ENCODE measurements around the gene STAC3.
A peak's percentile ranks its signal among the peaks of the same experiment; 100 is the strongest.

Gene STAC3

DNA sequence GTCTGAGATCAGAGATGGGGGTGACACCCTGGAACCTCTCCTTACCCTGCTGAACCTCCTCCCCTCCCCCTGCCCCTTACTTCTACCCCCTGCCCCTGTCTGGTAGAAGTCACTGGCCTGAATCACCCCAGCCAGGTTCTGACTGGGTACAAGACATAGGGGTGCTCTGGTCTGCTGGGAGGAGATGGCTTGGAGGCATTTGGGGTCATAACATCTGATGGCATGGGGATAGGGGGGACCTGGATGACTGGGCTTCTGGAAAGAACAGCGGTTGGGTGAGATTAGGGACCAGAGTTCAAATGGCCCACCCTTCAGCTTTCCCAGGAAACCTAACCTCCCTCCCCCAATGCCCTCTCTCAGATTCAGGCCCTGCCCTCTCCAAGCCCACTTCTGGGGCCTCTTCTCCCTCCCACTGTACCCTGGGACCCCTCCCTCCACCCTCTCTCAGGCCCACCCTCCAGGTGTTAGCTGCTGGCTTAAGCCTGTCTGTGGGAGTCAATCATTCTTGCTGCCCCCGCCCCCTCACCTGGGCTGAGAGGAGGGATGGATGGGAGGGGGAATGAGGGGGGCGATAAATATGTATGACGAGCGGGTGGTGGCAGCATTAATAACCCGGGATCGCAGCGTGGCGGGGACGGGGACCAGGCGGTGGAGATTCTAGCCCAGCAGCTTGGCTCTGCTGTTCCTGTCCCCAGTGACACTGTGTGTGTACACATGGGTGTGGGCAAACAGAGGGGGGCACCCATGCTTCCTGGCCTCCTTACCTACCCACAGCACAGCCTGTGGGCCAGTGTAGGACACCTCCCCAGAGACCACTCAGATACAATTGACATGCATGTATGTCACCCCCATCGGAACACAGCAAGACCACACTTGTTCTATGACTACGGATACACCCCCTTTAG, 28.4 kb downstream of the STAC3 start:
- no peak for DNase-seq

- no peak for DNase-seq
Measured at GRCh38 chr12:57221169-57221917, 29.6 kb downstream of the STAC3 start.

DNA sequence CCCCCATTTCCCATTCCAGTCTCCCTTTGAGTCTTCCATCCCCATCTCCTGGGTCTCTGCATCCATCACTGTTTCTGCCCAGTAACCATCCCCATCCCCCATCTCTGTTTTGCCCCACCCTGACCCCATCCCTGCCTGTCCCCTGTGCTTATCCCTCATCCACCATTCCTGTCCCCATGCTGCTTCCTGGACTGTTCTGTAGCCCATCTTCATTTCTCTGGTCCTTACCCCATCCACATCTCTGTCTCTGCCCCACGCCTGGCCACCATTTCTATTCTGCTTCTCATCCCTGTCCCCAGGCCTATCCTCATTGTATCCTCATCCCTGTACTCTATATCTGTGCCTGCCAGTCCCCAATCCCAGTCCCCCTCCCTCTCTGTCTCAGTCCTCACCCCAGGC, 30.2 kb downstream of the STAC3 start:
- no peak for DNase-seq

DNA sequence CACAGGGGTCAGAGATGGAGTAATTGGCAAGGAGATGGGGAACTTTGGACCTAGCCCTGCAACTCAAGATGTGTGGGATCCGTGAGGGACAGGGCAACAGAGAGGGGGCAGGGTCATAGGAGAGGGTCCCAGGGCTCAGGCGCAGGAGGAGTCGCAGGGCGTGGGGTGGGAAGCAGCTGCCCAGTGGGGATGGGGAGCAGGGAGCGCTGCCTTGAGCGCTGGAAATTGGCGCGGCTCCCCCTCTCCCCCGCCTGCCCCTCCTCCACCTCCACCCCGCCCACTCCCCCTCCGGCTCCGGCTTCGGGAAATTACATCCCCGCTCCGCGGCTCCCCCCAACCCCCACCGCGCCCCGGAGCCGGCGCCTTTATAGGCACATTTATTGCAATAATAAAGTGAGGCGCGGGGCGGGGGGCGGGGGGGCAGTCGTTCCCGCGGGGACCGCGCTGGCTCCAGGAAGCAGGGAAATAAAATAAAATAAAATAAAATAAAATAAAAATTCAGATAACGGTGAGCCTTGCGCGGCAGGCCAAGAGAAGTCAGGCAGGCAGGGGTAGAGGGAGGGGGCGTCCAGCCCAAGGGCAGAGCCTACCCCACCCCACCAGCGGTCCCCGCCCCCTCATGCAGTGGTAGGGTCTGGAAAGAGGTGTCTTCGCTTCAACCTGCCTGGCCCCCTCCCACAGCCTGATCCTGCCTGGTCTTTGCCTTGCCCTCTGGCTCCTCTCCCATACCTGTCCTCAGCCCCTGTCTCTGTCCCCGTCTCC, 30.8 kb downstream of the STAC3 start:
- DNase-seq: no peak

DNA sequence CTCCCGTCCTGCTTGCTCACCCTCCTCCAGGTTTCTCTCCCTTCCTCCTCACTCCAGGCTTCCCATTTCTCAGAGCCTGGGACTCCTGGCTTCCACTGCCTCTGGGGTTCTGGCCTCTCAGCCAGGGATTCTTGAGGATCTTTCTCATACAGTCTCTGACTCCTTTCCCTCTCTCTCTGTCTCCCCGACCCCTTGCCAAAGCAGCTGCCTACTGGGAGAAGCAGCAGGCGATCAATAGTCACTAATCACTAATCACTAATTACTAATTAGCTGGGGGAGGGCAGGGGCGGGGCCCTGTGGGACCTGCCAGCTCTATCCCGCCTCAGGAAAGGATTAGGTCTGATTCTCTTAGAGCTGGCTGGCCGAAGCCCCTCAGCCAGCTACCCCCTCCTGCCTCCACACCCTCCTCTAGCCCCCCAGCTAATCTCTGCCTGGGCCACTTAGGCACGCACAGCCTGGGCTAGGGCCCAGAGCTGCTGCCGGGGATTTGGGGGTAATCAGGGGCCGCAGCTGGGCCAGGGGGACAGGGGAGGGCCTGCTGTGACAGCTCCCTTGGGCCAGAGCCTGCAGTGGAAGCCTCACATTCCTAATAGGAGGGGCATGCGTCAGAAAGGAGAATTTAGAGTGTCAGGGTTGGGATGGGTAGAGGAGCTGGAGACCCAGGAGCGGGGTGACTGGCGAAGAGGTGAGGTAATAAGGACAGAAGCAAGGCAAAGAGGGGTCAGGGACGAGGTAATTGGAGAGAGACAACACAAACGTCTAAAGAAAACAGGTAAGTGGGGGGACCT, 31.6 kb downstream of the STAC3 start:
- DNase-seq: no peak

DNA sequence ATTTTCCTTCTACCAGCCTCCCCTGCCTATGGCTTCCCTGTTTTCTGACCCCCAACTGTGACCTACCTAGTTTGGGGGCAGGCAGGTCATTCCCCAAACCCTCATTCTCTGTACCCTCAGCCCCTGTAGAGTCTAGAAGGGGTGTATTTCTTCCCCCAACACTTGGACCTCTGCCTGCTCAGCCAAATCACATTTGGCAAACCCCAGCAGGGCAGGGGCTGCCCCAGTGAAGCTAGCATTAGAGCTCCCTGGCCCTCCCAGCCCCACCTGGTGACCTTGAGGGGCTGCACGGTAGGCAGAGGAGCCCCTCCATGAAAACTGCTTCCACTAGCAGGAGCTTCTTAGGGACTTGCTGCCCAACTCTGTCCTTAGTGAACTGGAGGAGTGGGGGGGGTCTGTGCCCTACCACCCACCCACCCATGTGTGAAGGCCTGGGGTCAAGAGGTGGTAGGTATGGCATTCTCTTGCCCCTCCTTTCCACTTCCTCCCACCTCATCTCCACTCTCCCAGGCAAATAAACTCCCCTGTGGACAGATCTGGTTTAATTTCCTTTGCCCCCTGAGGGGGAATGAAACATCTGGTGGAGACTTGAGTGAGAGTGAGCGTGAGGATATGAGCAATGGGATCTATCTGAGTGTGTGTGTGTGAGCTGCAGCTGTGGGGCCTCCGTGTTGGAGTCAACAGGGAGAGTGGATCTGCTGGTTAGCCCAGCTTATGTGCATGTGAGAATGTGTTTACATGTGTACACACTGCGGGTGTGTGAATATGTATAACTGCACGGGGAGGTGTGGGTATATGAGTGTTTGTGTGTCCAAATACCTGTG, 32.7 kb downstream of the STAC3 start:
- DNase-seq: no peak

DNA sequence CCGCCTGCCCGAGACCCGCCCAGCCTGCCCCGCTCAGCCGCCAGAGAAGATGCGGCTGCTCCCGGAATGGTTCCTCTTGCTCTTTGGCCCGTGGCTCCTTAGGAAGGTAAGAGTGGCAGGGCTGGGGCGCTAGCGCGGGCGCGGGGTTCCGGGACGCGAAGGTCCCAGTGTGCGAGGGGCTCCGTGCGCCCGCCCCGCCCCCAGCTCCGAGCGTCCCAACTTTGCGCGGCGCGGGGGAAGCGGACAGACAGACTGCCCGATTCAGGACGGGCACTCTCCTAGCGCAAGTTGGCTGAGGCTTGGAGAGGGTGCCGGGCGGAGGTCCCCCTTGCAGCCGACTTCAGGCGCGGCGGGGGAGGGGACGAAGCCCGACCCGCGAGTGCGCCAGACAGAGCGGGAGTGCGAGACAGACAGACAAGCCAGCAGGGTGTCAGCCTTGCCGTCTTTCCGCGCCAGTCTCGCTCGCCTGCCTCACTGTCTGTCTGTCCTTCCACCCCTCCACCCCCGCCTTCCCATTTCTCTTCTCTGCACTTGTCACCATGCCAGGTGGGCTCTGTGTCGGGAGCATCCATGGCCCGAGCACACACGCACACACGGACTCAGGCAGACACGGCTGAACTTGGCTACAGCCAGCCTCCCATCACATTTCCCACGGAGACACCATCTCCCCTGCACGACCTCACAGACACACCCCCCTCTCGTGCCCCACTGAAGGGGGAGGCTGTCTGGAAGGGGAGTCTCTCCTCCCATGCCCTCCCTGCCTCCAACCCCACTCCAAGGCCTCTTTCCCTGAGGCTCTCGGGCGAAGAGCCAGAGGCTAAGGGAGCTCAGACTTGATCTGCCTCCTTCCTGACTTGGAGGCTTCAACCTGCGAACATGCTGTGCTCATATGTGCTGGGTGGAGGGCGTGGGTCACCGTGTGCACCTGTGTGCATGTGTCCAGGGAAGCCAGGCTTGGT, 33.8 kb downstream of the STAC3 start:
- peak; percentile 19 for DNase-seq

DNA sequence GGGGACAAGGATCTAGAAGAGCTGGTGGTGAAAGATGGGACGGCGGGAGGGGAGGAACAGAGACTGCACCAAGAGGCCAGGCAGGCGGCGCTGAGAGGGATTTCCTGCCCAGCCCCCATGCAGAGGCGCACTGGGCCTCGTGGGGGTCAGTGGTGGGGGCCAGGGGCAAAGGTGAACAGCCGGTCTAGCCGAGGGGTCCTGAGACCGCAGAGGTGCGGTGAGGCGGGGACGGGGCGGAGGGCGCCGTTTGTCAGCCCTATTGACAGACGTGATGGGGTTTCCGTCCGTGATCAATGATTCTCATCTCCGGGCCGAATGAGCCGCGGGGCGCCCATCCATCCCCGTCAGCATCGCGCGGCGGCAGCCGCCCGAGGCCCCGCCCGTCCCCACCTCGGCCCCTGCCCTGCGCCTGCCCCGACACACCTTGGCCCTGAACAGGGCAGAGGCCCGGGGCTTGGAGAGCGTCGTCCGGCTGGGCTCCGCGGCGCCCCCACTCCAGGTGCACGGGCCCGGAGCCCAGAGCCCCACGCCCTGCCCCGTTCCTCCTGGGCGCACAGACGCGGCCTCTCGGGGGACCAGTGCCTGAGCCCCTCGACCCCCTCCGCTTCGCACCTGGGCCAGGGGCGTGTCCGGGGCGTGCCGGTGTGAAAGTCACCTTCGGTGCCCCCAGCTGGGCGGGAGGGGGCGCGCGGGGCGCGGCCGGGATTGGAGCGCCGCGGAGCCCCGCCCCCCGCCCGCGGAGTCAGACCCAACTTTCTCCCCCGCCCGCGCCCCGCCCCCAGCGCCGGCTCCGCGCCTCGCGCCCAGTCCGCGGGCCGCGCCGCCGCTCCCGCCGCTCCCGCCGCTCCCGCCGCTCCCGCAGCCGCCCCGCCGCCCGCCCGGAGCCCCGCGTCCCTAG, 34.7 kb downstream of the STAC3 start, which contains the start of gene NXPH4:
Gene NXPH4 (plus strand): TSS at position 781 of the 898 bp plus-strand sequence. CDS start 176 bp downstream, outside the sequence.
- DNase-seq: no peak

DNA sequence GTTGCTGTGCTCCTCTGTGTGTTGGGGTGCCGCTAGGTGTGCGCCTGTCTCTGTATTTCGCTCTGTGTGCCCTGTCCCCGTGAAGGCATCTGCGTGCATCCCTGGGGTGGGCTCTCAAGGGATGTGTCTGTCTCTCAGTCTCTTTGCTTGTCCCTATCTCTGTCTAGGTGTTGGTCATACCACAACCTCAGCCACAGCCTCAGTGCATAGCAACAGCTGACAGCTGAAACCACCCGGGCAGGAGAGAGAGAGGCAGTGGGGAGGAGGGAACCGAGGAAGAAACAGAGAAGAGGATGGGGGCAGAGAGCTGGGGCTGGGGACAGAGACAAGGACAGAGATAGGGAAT, 35.3 kb downstream of the STAC3 start:
- no peak for DNase-seq

GRCh38 chr12:57215065-57215464, 35.9 kb downstream of the STAC3 start:
- DNase-seq: no peak

DNA sequence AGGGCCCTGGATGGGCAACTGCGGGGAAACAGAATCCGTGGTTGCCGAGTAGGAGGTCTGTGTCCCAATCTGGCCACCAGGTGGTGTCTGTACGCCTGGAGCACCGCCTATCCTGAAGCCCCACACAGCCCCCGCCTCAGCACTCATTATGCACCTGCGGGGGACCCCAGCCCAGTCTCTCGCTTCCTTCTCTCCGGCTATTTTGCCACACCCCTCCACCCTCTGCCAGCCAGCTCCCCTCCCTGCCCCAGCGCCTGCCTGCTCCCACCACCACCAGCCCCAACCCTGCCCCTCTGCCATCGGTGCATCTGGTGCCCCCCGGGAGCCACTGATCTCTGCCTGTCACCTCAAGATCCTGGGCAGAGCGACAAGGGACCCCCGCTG, 36.6 kb downstream of the STAC3 start:
- DNase-seq: peak; percentile 22

- DNase-seq: no peak
Measured at GRCh38 chr12:57213763-57214397, 37.1 kb downstream of the STAC3 start.

- DNase-seq: peak; percentile 85
Measured at GRCh38 chr12:57213058-57213715, 37.8 kb downstream of the STAC3 start.

DNA sequence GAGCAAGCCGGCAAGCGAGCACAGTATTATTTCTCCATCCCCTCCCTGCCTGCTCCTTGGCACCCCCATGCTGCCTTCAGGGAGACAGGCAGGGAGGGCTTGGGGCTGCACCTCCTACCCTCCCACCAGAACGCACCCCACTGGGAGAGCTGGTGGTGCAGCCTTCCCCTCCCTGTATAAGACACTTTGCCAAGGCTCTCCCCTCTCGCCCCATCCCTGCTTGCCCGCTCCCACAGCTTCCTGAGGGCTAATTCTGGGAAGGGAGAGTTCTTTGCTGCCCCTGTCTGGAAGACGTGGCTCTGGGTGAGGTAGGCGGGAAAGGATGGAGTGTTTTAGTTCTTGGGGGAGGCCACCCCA, 38.3 kb downstream of the STAC3 start:
- no peak for DNase-seq

GRCh38 chr12:57211791-57212700, 38.9 kb downstream of the STAC3 start:
- no peak for DNase-seq

DNA sequence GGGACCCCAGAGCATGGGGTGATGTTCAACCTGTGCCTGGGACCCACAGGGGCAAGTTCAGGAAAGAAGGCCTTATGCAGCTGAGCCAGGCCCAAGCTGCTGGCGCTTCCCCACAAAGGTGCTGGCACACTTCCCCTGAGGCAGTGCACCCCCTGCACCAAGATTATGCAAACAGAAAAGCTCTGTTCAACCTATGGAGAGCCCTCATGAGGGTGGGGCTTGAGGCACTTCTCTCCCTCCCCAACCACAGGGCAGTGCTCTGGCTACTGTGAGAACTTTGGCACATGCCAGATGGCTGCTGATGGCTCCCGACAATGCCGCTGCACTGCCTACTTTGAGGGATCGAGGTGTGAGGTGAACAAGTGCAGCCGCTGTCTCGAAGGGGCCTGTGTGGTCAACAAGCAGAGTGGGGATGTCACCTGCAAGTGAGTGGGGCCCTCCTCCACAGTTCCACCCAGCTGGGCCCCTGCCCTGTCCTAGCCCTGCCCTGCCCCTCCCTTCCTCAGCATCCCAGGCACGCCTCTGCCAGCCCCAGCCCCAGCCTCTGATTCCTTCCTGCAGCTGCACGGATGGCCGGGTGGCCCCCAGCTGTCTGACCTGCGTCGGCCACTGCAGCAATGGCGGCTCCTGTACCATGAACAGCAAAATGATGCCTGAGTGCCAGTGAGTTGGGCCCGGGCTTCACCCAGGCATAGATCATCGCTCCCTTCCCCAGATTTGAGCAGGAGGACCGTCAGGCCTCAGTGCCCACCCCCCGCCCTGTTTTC, 39.9 kb downstream of the STAC3 start:
- no peak for DNase-seq

Data from T1000 (cell line).